Activated T-helper 1 cell treated with Interleukin-2 at 50 U/mL for 16 hours (primary cell): ENCODE data around the gene ITIH6.
"Not testable (repeated sequence)": the region's sequence is repeated elsewhere in the genome, so short reads cannot be mapped to it uniquely, and the experiment has no call there.

ENCODE experiments used
- DNase-seq: peaks from one replicate; pipeline ENCODE4 v3.0.0-alpha.2; 2020; ENCODE audit warnings: low read depth

Gene ITIH6

GRCh38 chrX:54799046-54799445 lies 991 bp upstream of the ITIH6 start:
- no peak for DNase-seq

- no peak for DNase-seq
Measured at GRCh38 chrX:54794795-54795194, 3.3 kb downstream of the ITIH6 start.

GRCh38 chrX:54794028-54794427 lies 4.0 kb downstream of the ITIH6 start:
- DNase-seq: no peak

DNA sequence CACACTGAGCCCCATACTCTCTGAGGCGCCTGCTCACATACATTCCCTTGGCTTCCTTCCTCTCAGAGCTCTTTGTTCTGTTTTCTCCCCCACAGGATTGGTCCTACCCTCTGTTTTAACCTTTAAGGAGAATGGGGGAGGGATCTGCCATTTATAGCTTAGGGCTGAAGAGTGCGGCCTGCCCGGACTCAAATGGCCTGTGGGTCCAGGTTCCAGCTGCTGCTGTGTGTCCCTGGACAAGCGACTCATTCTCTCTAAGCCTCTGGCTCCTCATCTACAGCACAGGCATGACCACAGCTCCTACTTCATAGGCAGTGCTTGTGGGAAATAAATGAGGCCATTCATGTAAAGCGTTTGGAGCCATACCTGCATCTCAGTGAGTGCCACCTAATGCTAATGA lies 8.7 kb downstream of the ITIH6 start:
- DNase-seq: not testable (repeated sequence)

- DNase-seq: no peak
Measured at GRCh38 chrX:54788446-54788845, 9.6 kb downstream of the ITIH6 start.

- DNase-seq: no peak
Measured at GRCh38 chrX:54786967-54787366, 11.1 kb downstream of the ITIH6 start.

DNA sequence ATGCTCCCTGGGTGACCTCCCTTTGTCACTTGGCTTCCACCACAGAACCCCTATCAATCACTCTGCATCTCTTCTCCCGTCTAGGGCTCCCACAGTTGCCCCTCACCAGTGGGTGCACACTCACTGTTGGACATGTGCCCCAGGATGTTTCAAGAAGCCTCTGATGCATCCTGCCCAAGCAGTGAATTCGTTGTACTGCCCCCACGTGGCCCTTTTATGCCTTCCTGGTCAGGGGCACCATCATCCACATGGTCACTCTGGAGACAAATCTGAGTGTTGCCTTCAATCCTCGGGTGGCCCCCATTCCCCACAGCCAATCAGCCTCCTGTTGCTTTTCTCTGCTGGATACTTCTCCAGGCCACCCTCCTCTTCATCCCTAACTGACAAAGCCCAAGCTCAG lies 12.2 kb downstream of the ITIH6 start:
- DNase-seq: no peak

DNA sequence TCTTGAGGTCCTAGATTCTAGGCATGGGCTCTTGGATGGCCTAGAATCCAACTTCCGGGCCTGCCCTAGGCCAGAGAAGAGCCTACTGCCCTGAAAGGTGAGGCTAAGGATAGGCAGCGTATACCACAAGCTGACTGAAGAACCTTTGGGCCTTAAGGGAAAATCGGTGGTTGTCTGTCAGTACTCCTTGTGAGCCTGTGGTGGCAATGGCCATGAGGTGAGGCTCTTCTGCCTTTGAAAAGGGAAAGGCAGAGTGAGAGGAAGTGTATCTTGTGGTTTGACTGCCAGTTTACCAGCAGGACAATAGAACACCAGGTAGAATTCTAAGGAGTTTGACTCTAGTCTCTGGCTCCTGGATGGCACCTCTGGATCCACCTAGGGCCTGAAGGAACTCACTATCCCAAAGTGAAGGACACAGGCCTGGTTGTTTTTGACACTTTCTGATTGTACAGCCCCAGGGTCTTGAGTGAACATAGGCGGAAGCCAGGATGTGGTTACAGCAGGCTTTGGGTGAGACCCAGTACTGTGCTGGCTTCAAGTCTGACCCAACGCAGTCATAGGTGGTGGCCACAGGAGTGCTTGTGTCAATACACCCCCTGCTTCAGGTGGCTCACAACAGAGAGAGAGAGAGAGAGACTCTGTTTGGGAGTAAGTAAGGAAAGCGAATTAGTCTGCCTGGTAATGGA lies 20.9 kb downstream of the ITIH6 start:
- DNase-seq: no peak

DNA sequence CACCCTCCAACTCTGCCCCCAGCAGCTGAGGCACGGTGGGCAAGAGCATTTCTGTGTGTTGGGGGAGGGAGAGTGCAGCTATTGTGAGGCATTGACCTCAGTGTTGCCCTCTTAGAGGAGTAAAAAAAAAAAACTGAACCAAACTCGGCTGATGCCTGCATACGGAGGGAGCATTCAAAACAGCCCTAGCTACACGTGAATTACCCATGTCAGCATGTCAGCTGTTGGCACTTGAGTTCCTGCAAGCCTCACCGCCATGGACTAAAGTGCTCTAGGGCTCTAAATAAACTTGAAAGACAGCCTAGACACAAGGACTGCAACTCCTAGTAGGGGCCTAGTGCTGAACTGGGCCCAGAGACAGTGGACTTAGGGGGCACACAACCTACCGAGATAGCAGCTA lies 22.0 kb downstream of the ITIH6 start:
- no peak for DNase-seq

- not testable (repeated sequence) for DNase-seq
Measured at GRCh38 chrX:54774391-54775094, 23.5 kb downstream of the ITIH6 start.

GRCh38 chrX:54758114-54759055 lies 39.7 kb downstream of the ITIH6 start:
- DNase-seq: no peak

DNA sequence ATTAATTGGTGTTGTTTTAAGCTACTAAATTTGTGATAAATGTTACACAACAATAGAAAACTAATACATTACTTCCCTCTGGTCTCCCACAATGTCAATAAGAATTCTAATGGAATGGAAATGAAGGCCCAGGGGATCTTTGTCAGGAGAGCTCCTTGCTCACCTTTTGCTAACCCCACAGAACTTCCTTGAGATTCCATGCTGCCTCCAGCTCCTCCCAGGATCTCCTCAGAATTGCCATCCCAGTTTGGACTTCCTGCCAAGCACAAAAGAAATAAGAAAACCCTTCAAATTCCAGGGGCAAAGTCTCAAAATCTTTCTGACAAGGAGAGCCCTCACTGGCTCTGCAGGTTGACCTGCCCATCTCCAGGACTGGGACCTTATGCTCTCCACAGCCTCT lies 43.2 kb downstream of the ITIH6 start:
- DNase-seq: no peak

GRCh38 chrX:54748626-54749025 lies 49.4 kb downstream of the ITIH6 start:
- no peak for DNase-seq

GRCh38 chrX:54747733-54748393 lies 50.2 kb downstream of the ITIH6 start:
- DNase-seq: no peak

DNA sequence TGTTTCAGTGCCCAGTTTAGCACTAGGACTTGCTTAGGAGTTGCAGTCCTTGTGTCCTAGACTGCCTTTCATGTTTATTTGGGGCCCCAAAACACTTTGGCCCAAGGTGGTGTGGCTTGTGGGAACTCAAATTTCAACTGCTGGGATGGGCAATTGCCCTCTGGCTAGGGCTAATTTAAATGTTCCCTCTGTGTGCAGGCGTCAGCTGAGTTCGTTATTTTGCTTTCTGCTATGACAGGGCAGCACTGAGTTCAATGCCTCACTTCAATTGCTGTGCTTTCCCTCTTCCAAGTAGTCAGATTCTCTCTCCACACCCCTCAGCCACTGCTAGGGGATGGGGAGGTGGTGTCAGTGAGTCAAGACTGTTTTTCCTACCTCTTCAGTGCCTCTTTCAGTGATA lies 51.1 kb downstream of the ITIH6 start:
- DNase-seq: no peak

- DNase-seq: no peak
Measured at GRCh38 chrX:54745676-54746075, 52.4 kb downstream of the ITIH6 start.

DNA sequence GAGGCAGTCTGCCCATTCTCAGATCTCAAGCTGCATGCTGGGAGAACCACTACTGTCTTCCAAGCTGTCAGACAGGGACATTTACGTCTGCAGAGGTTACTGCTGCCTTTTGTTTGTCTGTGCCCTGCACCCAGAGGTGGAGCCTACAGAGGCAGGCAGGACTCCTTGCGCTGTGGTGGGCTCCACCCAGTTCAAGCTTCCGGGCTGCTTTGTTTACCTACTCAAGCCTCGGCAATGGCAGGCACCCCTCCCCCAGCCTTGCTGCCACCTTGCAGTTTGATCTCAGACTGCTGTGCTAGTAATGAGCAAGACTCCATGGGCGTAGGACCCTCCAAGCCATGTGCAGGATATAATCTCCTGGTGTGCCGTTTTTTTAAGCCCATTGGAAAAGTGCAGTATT lies 59.5 kb downstream of the ITIH6 start:
- not testable (repeated sequence) for DNase-seq

DNA sequence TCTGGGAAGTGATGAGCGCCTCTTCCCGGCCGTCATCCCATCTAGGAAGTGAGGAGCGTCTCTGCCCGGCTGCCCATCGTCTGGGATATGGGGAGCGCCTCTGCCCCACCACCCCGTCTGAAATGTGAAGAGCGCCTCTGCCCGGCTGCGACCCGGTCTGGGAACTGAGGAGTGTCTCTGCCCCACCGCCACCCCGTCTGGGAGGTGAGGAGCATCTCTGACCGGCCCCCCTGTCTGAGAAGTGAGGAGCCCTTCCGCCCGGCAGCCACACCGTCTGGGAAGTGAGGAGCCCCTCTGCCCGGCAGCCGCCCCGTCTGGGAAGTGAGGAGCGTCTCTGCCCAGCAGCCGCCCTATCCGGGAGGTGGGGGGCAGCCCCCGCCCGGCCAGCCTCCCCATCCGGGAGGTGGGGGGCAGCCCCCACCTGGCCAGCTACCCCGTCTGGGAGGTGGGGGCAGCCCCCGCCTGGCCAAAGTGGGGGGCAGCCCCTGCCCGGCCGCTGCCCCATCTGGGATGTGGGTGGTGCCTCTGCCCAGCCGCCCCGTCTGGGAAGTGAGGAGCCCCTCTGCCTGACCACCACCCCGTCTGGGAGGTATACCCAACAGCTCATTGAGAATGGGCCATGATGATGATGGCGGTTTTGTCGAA lies 61.6 kb downstream of the ITIH6 start:
- DNase-seq: not testable (repeated sequence)

DNA sequence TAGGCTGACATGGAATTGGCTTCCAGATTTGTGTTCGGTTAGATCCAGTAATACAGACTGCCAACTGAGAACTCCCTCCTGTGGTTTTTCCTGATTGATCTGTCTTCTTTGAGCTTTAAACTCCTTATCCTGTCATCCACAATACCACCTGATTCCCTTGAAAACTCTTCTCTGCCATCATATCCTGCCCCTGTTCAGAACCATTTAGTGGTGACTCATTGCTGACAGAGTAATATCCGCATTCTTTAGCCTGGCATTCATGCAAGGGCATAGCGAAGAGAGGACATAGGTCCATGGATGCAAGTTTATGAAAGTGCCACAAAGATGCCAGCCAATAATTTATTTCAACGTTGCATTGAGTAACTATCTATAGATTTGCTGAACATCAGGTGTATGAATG lies 76.6 kb downstream of the ITIH6 start:
- no peak for DNase-seq

DNA sequence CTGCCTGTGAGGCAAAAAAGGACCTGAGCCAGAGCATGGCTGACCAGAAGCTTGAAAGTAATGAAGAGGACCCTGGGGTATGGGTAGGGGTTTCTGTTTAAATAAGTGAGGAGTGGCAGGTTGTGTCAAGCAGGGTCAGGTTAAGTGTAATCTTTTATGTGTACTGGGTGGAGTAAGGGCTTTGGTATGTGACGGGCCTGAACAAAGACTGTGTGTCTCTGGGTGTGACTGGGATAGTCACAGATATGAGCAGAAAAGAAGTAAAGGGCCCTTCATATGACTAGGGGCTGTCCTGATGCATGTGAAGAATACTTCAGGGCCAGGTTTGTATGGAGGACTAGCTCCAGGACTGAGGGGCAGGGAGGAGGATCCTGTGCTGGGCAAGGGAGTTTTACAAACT lies 82.4 kb downstream of the ITIH6 start:
- no peak for DNase-seq

DNA sequence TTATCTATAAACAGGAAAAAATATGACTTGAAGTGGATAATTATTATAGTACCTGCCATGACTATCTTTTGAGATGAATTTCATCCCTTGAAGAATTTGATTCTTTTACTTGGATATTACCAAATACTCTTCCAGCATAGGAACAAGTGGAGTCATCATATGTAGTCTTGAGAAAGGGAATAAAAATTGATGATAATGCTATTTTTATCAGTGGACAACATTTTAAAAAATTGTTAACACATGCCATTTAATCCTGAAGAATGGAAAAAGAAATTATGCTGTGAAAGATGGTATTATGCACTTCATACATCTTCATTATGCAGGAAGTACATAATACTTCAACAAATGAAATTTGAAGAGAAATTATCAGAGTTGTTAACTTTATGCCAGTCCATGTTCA lies 83.6 kb downstream of the ITIH6 start:
- no peak for DNase-seq

DNA sequence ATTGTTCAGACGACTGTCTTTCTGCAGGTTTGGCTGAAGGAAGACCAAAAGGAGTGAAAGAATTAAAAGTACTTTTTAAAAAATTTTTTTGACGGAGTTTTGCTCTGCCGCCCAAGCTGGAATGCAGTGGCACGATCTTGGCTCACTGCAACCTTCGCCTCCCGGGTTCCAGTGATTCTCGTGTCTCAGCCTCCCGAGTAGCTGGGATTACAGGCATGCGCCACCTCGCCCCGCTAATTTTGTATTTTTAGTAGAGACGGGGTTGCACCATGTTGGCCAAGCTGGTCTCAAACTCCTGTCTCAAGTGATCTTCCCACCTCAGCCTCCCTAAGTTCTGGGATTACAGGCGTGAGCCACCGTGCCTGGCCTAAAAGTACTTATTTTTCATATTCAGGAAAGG lies 86.3 kb downstream of the ITIH6 start:
- DNase-seq: no peak
